Measurements from ENCODE around the gene URGCP. TPM values are rescaled to one million over a fixed set of nuclear protein-coding genes. Genes with fewer than 3 reads are reported as not detected.

The URGCP gene
- total RNA-seq, 1 donor from 2014 or later = 29.4 TPM

DNA sequence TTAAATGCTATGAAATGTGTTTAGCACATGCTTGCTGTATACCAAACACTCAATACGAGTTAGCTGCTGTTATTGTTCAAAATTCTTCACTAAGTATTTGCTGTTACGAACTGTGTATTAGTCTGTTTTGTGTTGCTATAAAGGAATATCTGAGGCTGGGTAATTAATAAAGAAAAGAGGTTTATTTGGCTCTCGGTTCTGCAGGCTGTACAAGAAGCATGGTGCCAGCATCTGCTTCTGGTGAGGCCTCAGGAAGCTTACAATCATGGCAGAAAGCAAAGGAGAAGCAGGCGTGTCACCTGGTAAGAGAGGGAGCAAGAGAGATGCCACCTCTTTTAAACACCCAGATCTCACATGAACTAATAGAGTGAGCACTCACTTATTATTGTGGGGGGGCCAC lies 21.4 kb upstream of the URGCP start:
- Mint-ChIP-seq H3K27me3 (ENCODE audit: unreplicated experiment) (no peaks in the 10 kb centered on the region), H3K27ac (ENCODE audit: unreplicated experiment) (no peak overlapping the region), H3K36me3 (ENCODE audit: unreplicated experiment) (peaks cover 2% of the 10 kb centered on the region), H3K4me1 (ENCODE audit: unreplicated experiment) (peaks cover 13% of the 10 kb centered on the region), H3K4me3 (ENCODE audit: unreplicated experiment) (peak overlapping the region; percentile 6), H3K9me3 (ENCODE audit: unreplicated experiment) (no peaks in the 10 kb centered on the region)
- TF ChIP-seq, protein P1, sequence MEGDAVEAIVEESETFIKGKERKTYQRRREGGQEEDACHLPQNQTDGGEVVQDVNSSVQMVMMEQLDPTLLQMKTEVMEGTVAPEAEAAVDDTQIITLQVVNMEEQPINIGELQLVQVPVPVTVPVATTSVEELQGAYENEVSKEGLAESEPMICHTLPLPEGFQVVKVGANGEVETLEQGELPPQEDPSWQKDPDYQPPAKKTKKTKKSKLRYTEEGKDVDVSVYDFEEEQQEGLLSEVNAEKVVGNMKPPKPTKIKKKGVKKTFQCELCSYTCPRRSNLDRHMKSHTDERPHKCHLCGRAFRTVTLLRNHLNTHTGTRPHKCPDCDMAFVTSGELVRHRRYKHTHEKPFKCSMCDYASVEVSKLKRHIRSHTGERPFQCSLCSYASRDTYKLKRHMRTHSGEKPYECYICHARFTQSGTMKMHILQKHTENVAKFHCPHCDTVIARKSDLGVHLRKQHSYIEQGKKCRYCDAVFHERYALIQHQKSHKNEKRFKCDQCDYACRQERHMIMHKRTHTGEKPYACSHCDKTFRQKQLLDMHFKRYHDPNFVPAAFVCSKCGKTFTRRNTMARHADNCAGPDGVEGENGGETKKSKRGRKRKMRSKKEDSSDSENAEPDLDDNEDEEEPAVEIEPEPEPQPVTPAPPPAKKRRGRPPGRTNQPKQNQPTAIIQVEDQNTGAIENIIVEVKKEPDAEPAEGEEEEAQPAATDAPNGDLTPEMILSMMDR (IDR thresholded peaks at IDR 0.05) = no peak
- no peak for DNase-seq (ENCODE audit: extremely low spot score, unreplicated experiment)

DNA sequence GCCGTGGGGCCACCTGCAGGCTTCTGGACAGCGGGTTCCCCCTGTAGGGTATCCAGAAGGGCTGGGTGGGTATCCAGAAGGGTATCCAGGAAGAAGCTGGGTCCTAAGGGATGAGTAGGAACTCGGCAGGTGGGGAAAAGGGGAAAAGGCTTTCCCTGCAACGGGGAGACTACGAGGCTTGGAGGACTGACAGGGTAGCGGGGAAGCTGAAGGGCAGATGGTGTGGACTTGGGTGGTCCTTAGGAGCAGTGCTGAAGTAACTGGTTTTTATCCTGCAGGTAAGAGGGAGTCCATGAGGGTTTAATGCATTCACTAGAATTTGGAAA lies 20.4 kb upstream of the URGCP start:
- H3K27ac Mint-ChIP-seq (ENCODE audit: unreplicated experiment) = peak overlapping the region; percentile 86

GRCh38 chr7:43925984-43926797 lies 19.8 kb upstream of the URGCP start, which contains the start of gene UBE2D4:
UBE2D4 (plus strand) TSS chr7:43926436; CDS start chr7:43926533, 97 bp downstream.
- Mint-ChIP-seq H3K27me3 (ENCODE audit: unreplicated experiment) (no peaks in the 10 kb centered on the region), H3K4me3 (ENCODE audit: unreplicated experiment) (peak within 1 kb of the TSS; percentile 78), H3K27ac (ENCODE audit: unreplicated experiment) (peak within 1 kb of the TSS; percentile 86), H3K36me3 (ENCODE audit: unreplicated experiment) (peaks cover under 1% of the 10 kb centered on the region), H3K9me3 (ENCODE audit: unreplicated experiment) (no peaks in the 10 kb centered on the region), H3K4me1 (ENCODE audit: unreplicated experiment) (peaks cover 13% of the 10 kb centered on the region)
- peak; percentile 91 for DNase-seq (ENCODE audit: extremely low spot score, unreplicated experiment)
- TF ChIP-seq, protein P1 (IDR thresholded peaks at IDR 0.05) = no peak

More for the DNA sequence above, 20.4 kb upstream of the URGCP start:
- H3K4me1 Mint-ChIP-seq (ENCODE audit: unreplicated experiment) = peaks cover 13% of the 10 kb centered on the region
- H3K36me3 Mint-ChIP-seq (ENCODE audit: unreplicated experiment) = peaks cover 2% of the 10 kb centered on the region
- no peaks in the 10 kb centered on the region for H3K27me3 Mint-ChIP-seq (ENCODE audit: unreplicated experiment)
- TF ChIP-seq, protein P1 (IDR thresholded peaks at IDR 0.05) = no peak
- DNase-seq (ENCODE audit: extremely low spot score, unreplicated experiment) = no peak
- H3K4me3 Mint-ChIP-seq (ENCODE audit: unreplicated experiment) = peak overlapping the region; percentile 78
- no peaks in the 10 kb centered on the region for H3K9me3 Mint-ChIP-seq (ENCODE audit: unreplicated experiment)

- Mint-ChIP-seq H3K27ac (ENCODE audit: unreplicated experiment) (no peak overlapping the region), H3K27me3 (ENCODE audit: unreplicated experiment) (no peaks in the 10 kb centered on the region), H3K9me3 (ENCODE audit: unreplicated experiment) (no peaks in the 10 kb centered on the region), H3K4me1 (ENCODE audit: unreplicated experiment) (peaks cover 13% of the 10 kb centered on the region), H3K36me3 (ENCODE audit: unreplicated experiment) (no peaks in the 10 kb centered on the region), H3K4me3 (ENCODE audit: unreplicated experiment) (no peak overlapping the region)
- TF ChIP-seq, protein P1 (IDR thresholded peaks at IDR 0.05) = no peak
- DNase-seq (ENCODE audit: extremely low spot score, unreplicated experiment) = no peak
Measured at GRCh38 chr7:43922726-43923125, 16.3 kb upstream of the URGCP start.

DNA sequence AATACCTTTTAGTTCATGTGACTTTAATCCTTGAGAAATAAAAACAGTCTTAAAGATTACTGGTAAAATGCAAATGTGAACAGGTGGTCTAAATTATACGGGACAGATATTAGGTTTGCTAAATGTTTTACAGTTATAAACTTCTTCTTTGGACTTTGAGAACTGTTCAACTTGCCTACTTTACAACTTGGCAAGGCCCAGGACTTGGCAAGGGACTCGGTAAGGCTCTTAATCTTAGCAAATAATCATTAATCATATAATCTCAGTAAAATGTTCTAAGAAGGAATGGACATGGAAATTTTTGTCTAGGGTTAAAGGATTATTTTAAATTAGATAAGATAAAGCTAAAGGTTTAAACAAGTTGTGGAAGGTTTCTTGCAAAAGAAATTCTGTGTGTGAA lies 15.0 kb upstream of the URGCP start:
- no peaks in the 10 kb centered on the region for H3K36me3 Mint-ChIP-seq (ENCODE audit: unreplicated experiment)
- H3K27ac Mint-ChIP-seq (ENCODE audit: unreplicated experiment) = no peak overlapping the region
- no peak overlapping the region for H3K4me3 Mint-ChIP-seq (ENCODE audit: unreplicated experiment)
- no peaks in the 10 kb centered on the region for H3K27me3 Mint-ChIP-seq (ENCODE audit: unreplicated experiment)
- no peak for DNase-seq (ENCODE audit: extremely low spot score, unreplicated experiment)
- peaks cover 7% of the 10 kb centered on the region for H3K4me1 Mint-ChIP-seq (ENCODE audit: unreplicated experiment)
- no peaks in the 10 kb centered on the region for H3K9me3 Mint-ChIP-seq (ENCODE audit: unreplicated experiment)
- TF ChIP-seq, protein P1 (IDR thresholded peaks at IDR 0.05) = no peak
